Pons (tissue), 1 donor: Measurements from ENCODE around the gene GRK5.

ENCODE experiments used
- DNase-seq: peaks from one replicate; pipeline ENCODE4 v3.0.0-alpha.2; 2016; ENCODE audit warnings: low spot score

GRK5 gene

DNA sequence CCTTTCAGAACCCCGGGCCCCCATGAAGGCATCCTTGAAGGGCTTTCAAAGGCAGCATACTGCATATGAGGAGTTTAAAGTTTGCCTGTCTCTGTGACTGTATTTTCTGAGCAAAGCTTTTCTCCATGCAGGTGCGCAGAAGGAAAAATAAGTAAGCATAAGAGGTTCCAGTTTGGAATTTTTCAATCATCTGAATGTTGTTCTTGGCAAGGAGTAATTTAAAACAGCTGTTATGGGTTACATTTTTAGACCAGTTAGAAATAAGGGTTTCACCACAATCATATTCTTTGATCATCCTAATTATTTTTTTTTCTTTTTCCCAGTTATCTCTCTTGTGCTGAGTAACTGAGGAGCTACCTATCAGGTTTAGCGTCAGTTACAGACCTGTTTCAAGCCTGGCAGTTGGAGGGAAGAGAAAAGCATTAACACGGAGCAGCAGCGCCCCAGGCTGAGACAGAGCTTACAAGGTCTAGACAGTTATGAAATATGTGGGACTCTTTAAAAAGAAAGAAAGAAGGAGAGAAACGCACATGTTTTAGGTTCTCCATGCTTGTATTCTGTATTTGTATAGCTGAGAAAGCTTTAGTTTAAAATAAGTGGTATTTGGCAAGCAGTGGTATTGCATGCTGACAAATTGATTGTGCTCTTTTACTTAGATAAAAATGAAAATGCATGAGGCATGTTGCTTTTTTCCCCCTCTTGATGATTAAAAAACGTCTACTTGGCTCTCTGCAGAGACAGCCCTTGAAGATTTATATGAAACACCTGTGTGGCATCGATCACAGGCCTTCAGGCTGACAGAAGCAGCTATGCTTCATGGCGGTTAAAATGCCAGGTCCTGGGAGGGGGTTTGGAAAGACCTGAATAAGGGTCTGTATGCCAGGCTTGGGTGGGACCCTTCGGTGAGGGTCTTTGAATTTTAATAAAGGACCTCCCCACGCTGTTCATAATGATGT is 157.6 kb downstream of the GRK5 start:
- no peak for DNase-seq

DNA sequence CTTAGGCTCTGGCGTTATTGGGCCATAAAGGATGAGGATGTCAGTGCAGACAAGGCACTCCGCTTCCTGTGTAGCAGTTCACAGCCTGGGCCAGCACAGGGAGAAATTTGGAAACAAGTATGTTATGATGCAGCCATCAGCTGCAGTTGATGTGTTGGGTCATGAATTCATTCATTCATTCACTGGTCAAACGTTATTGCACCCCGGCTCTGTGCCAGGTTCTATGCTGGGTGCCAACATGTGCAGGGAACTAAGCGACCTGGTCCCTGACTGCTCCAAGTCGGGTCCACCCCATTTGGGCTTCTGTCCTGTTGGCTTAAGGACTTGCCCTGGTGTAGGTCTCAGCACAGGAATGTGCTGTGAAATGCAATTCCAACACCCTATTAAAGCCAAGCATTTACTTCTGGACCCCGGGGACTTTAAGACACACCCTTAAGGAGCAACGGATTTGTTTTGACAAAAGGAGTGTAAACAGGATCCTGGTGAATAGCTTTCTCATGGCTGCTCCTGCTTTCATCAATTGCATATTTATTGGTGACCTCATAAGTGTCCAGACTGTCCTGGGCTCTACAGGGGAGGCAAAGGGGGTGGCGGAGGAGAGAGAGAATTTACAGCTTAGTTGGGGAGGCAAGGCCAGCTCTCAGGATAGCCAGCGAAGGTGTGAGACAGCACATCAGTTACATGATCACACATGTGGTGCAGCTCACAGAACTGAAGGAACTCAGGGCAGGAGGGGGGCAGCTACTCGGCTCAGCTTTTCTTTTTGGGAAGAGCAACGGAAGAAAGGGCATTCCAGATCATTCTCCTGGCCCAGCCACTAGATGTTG is 158.6 kb downstream of the GRK5 start:
- DNase-seq, result no peak

DNA sequence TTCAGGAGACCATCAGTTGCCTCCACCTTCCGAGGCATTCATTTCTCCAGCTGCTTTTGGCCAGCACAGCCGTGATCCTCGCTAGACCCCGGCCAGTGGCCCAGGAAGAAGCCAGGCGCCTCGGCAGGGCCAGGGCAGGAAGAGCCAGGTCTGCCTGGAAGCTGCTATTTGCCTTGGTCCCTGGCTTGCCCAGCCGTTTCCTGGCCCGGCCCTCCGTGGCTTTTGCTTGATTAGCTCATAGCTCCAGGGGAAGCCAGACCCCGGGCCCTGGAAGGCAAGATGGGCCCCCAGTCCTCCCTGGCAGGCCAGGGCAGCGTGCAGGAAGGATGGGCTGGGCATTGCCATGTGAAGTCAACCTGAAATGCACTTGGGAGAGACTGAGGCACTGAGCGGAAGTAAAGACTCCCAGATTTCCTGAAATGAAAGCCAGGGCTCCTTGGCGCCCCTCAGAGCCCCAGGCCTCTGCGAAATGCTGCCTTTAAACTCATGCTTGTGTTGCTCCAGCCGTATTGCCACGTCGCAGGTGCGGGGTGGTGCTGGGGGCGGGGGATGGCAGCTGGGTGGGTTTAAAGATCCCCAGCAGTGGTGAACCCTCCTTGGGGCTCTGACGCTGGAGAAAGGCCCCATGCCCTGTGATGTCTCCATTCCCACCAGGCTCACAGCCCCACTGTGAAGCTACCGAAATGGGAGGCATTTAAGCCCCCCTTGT is 160.6 kb downstream of the GRK5 start:
- no peak for DNase-seq

DNA sequence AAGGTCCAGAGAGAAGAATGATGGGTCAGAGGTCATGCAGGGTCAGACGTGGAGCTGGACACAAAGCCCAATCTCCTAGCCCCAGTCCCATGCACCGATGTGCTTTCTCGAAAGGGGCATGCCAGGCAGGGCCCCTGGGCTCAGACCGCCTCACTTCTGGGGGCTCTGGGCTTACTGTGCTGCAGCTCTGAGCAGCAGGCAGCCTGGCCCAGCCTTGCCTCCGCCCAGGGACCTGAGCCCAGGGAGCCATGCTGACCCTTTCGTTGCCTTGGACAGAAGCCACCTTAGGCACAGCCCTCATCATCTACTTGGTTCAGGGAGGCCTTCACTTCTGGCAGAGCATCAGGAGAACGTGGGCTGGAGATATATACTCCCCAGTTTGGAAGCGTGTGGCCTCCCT is 161.2 kb downstream of the GRK5 start:
- DNase-seq, result no peak

DNA sequence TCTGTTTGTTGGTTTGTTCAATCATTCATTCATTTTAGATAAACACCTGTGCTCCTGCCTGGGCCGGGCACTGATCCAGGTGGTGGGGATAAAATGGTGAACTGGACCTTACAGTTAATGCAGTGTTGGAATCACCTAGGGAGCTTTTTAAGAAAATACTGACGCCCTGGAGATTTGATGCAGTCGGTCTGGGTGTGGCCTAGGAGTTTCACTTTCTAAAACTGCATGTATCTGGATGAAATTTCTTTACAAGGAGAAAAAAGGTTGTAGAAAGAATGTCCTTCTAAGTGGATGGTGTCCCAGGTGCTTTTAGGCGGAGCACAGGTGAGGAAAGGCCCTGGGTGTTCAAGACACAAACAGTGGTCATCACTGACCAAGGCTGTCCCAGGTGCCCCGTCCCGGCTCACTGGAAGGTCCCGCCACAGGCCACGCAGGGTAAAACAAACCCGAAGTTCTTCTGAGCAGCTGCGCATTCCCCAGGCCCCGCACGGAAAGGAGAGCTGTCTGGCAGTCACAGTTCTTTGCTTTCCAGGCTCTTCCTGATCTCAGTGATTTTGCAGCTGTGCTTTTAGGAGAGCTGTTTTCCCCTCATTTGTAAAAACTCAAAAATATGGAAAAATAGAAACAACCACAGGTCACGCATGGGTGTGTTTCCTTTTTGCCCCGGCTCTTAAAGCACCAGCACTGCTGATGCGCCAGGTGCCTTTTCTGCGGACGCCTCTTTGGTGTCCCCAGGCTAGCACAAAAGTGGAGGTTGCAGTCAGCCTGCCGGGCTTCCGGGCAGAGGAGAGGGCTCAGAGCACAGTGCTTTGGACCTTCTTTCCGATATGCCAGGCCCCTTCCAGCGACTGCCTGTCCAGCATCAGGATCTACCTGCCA is 161.9 kb downstream of the GRK5 start:
- DNase-seq, result no peak

DNA sequence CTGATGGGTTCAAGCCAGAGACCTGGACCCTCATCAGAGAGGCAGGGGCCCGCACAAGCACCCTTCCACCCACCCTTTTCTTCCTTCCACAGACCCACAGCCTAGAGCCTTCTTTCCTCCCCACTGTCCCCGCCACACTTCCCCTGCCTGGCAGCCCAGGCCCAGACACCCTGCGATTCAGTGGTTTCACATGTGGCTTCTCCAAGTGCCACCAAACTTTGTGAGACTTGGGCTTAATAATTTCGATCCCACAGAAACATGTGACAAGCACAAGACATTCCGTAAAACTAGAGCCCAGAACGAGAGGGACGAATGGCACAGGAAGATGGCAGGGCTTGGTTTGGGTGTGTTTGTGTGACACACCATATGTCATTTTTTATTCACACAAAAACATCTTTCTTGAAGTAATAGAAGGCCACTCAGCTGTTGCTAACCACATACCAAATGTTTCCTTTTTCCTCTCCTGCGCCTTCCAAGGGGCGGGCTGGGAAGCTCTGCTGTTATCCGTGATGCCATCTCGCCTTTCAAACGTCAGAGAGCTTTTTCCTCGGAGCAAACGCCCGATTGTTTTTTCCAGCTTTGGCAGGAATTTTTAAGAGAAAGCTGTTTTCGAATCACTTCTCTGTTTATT is 162.9 kb downstream of the GRK5 start:
- peak; percentile 44 for DNase-seq

DNA sequence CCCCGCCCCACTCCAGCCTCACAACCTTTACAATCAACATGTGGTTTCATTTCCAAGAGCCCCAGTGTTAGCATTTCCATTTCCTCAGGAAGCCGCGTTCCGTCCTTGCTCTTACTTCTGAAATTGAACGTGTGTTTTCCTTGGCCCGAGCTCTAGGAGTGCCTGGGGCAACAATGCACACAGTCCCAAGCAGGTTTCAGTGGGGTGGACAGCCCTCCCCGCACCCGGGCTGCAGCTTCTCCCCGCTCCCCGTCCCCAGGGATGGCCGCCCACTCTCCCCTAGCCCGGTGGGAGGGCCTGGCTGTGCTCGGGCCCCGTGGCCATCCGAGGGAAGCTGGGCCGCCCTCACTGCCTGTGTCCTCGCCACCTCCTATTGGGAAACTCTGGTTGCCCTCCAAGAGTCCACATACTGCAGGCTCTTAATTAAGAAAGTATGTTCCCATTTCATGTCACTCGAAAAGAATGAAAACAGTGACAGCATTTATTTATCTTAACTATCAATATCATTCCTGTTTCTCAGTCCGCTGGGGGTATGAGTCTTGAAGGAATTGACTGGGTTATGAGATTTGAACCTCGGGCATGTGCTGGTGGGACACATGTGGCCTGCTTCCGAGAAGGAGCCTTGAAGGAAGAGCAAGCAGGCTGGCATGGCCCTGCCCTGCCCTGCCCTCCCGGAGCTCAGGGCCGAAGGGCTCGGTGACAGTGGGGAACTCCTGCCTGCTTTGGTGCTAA is 163.8 kb downstream of the GRK5 start:
- no peak for DNase-seq

DNA sequence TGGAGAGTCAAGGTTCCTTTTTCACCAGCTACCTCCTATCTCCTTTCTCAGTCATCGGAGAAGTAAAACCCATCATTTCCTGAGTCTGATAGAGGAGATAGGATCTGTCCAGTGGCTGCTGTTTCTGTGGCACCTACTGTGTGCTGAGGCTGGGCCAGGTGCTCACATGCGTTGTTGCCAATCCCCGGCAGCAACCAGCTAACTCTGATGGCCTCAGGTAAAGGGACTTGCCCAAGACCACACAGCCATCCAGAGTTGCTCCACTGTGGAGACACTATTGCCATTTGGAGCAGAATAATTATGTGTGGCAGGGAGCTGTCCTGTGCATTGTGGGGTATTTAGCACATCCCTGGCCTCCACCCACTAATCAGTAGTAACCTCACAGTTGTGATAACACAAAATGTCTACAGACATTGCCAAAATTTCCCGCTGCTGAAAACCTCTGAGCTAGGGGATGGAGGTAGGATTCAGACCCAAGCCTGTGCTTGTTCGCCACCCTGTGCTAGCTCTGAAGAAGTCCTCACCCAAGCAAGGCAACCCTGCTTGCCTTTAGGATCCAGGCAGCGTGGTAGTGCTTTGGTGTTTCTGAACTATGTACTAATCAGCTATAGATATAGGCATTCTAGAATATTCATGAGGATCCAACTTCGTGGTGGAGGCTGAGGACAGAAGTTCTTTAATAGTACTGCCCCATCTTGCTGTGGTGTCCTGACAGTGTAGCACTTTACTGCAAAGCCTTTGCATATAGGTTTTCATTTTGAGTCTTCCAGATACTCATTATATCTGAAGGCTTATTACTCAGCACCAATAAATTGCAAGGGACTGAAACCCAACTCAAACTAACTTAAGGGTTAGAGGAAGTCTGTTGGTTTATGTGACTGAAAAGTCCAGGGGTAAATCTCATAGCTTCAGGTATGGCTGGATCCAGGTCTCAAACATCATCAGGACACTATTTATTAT is 164.6 kb downstream of the GRK5 start:
- no peak for DNase-seq

DNA sequence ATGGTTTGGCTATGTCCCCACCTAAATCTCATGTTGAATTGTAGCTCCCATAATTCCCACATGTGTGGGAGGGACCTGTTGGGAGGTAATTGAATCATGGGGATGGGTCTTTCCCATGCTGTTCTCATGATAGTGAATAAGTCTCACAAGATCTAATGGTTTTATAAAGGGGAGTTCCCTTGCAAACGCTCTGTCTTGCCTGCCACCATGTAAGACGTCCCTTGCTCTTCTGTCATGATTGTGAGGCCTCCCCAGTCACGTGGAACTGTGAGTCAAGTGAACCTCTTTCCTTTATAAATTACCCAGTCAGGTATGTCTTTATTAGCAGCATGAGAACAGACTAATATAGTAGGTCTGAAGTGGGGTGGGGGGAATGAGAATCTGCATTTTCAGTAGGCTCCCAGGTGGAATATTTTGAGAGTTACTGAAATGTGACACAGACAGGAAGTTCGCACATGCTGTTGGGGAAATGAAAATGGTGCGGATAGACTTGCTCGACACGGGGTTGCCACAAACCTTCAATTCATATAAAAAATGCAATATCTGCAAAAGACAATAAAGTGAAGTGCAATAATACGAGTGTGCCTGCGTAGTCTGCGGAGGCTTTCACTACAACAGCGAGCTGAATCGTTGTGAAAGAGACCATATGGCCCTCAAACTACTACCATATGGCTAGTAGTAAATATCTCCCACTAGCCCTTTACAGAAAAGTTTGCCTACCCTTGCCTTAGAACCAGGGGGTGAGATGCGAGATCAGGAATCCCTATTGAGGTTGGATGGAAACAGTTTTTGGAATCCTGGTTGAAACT is 166.1 kb downstream of the GRK5 start:
- DNase-seq, result no peak

DNA sequence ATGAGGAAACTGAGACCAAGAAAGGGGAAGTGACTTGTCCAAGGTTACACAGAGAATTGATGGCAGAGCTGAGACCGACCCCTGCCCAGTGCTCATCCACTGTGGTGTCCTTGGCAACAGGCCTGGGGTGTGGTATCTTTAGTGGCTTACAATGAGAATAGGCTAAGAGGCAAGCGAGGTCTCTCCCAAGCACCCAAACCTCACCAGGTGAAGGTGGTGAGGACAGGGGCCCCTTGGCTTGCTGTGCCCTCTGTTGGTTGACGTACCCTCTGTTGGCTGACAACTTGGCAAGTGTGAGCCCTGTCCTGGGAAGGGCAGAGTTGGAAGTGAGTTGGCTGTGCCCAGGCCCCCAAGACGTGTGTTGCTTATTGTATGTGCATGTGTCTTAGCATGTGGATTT is 166.9 kb downstream of the GRK5 start:
- DNase-seq, result no peak

DNA sequence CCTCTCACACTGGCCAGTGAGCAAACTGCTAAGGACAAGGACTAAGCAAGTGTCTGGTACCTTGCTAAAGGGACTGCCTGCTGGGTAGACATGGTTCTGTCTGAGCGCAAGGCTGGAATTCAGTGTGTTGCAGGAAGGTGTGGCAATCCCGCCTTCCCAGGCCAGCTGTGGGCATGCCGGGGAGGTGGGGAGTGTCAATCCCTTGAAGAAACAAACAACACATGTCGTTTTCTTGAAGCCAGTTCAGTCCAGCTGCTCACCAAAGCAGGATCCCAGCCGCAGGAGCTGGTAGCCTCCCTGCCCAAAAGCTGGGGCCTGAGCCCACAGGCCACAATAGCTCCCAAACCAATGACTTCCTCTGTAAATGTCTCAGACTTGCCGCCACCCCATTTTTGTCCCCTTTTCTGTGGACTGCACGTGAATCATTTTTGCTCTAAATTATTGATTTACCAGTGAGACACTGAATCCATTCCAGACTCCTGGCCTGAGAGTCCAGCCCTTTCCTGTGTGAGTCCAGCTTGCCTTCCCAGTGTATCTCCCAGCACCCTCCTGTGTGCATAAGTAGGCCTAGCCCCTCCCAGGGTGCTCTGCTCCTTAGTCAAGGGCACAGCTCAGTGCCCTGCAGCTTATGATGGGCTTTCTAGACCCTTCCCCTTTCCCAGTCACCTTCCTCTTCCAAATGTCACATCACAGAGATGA is 168.4 kb downstream of the GRK5 start:
- no peak for DNase-seq

DNA sequence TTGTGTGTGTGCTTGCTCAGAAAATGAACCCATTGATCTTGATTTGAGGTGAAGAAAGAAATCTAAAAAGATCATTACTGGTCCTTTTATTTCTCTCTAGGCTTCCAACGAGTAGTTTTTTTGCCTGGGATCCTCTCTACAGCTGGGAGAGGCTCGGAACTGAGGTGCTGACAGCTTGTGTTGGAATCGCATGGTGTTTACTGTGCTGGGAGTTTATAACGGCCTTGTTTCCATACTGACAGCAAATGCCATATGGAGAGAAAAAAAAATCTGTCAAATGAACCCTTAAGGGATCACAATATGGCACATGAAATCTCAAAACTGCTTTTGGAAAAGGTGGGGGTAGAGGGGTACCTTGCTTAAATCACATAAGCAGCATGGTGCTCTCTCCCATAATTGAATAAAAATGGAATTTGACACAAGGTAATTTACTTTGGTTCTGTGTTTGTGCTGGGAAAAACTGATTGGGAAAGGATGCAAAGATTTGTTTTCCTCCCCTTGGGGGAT is 170.1 kb downstream of the GRK5 start:
- DNase-seq, result no peak

DNA sequence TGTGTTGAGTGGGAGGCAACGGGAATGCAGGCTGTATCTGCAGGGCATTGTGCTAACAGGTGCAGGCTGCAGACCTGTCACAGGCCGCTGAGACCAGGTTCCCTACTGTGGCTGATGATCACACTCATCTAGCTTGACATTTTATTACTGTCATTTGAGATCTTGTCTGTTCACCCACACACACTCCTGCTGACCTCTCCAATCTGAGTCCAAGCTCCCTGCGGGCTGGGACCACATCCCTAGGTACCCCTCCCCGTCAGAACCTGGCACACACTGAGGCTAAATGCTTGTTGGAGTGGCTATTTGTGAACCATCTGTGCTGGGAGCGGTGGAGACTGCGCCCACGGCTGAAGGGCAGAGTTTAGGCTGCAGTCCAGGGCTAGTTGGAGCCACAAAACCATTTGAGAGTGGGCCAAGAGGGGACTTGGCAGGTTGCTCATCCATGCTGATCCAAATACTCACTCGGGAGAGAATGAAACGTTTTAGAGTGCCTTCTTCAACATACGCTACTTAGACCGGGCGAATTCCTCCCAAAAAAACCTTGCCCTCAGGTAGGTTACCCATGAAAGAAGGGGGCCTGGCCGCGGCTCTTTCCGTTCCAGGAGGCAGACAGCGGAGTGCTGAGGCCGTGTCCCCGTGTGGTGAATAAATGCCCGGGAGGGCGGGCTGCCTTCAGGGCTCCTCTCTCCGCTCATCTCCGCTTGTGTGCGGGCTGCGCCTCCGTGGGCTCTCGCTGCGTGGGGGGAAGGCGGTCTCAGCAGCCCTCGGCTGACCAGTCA is 170.8 kb downstream of the GRK5 start:
- peak; percentile 26 for DNase-seq

DNA sequence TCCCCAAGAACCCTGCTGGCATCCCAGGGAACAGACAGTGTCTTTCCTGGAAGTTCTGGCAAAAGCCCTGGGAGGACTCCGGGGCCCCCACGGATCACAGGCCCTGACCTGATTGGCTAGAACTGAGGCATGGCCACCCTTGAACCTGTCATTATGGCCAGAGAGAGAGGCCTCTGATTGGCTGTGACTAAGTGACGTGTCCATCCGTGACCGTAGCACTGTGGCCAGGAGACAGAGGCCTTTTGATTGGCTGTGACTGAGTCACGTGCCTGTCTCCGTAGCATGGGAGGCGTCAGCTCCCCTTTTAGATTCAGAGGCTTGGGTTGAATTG is 171.3 kb downstream of the GRK5 start:
- peak; percentile 86 for DNase-seq

DNA sequence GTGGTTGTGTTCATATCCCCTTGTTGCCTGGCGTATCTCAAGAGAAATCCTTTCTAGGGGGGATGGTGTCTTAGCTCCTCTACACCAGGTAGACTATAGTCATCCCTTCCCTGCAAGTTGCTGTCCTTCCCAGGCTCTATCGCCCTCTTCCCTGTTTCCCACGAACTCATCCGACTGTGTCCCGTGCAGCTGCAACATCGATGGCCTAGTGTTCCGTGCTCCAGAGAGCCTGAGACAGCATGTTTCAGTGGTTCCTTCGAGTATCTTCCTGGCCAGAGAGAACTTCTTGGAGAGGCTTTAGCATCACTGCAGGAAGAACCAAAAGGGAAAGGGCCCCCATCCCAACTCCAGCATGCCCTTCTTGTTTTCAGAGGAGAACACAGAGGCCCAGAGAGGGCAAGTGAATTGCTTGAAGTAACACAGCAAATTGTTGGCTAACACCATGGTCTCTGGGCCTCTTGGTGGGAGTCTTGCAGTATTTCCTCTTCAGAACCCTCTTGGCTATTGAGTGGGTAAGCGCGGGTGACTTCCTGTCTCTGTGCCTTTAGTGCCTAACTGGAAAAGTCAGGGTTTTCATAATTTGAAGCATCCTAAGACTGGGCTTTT is 172.2 kb downstream of the GRK5 start:
- DNase-seq, result no peak

DNA sequence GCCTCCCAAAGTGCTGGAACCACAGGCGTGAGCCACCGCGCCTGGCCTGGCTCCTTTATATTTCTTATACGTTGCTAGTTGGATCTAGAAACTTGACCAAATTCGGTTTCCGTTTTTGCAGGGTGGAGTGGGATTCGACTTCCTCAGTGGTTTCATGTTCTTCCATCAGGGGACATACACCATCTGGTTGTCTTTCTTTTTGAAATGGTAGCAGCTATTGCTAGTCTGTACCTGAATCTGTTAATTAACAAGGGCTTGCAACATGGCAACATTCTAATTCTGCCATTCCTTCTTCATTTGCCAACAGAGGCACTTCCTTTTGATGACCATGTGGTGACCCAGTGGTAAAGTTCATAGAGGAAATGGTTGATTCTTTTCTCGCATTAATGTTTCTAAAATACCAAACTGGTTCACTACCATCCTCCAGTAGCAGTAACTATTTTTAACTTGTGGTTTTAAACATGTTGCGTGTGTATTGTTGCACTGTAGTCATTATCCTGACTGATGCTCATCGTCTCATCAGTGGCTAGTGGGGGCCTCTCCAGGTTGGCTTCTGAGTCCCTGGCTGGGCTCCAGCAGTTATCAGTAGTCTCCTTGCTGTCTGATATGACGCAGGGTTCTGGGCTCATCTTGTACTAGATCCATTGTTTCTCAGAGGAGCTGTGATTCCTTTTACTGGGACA is 175.9 kb downstream of the GRK5 start:
- DNase-seq, result no peak
